NCI-H2107 (cell line): Measurements from ENCODE around the gene RPS17.
"Not testable (repeated sequence)": the region's sequence is repeated elsewhere in the genome, so short reads cannot be mapped to it uniquely, and the experiment has no call there.

Experiments
- DNase-seq: peaks from one replicate; lab custom pipeline; 2025; lab: John Stamatoyannopoulos, UW

The RPS17 gene

DNA sequence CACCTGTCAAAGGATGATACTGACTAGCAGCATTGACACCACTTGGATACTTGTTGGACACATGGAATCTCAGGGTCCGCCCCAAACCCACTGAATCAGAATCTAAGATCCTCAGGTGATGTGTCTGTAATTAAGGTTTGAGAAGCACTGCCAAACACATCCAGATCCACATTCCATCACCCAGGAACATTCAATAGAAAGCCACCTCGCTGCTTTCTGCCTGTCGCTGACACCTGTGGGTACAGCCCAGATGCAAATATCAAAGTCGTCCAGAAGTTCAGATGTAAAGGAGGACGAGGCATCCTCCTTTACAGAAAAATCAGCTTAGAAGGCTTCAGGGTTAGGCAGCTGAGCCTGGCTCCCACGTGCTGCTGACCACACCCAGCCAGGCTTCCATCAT is 5.2 kb upstream of the RPS17 start:
- DNase-seq, result no peak

DNA sequence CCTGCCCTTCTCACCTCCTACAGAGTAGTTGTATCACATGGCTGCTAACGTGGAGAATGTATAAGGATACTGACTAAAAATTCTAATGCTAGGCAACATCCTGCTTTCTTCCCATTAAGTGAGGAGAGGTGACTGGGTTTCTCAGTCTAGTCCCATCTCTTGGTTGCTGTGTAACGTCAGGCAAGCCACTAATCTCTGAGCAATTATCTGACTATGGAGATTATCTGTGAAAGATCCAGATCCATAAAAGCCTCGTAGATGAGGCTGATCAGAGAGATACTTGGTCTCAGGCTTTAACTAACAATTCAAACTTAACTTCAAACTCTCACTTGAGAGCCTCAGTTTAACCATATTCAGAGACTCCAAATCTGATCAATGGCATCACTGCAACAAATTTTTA is 4.7 kb upstream of the RPS17 start:
- no peak for DNase-seq

DNA sequence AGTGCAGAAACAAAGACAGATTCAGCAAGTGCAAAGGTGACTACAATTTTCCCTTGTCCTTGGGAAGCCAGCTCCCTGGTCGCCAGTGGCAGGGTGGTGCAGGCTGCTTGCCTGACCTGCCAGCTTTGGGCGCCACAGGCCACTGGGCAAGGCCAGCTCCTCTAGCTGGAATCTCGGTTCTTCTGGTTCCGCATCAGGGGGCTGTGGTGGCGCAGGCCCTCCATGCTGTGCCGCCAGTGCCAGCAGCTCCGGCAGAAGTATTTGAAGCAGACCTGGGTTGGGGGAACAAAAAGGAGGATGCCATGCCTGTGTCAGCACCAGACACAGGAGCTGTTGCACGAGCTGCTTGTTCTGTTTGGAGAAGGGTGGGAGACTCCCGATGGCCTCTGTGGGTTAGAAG is 4.2 kb upstream of the RPS17 start:
- no peak for DNase-seq

DNA sequence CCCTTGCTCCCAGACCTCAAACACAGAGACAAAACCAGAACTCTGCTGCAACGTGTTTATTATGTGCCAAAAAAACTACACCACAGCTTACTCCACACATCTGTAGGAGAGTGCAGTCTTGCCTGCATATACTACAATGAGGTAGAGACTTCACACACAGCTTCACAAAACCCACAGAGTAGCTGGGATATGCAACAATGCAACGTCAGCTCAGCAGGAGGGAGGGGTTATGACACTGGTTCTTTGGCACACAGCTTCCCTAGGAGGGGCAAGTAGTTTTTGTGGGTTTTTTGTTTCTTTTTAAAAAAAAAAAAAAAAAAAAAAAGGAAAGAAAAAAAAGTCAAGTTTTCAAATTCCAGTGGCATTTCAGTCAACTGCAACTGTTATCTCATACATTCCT is 2.9 kb upstream of the RPS17 start:
- no peak for DNase-seq

DNA sequence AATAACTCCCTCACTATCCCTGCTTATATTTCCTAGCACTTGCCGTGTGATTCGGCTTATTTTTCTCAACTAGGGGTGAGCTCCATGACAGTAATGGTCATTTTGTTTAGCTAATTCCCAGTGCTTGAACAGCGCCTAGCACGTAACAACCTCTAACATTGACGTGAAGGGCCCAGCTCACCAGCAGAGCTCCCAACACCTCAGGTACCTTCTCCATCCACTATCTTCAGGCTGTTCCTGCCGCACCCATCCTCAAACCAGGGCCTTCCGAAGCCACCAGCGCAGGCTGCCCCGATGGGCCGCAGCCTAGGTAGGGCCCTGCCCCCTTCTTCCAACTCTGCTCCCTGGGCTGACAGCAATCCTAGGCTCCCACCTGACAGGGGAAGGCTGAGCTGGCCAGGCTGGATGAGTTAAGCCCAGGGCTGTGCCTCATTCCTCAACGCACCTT is 751 bp upstream of the RPS17 start:
- no peak for DNase-seq

DNA sequence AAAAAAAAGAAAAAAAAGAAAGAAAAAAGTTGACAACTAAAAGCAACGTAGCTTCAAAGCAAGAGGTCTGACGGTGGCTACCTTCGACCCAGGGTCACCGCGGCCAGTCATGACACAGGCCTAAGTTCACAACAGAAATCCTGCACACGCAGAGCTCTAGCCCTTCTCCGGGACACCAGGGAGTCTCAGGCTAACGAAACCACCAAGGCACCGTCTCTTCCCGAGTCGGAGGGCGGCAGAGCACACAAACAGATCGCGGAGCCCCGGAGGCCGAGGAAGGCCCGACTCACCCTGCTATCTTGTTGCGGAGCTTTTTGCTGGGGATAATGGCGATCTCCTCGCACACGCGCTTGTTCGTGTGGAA is 584 bp downstream of the RPS17 start:
- no peak for DNase-seq

DNA sequence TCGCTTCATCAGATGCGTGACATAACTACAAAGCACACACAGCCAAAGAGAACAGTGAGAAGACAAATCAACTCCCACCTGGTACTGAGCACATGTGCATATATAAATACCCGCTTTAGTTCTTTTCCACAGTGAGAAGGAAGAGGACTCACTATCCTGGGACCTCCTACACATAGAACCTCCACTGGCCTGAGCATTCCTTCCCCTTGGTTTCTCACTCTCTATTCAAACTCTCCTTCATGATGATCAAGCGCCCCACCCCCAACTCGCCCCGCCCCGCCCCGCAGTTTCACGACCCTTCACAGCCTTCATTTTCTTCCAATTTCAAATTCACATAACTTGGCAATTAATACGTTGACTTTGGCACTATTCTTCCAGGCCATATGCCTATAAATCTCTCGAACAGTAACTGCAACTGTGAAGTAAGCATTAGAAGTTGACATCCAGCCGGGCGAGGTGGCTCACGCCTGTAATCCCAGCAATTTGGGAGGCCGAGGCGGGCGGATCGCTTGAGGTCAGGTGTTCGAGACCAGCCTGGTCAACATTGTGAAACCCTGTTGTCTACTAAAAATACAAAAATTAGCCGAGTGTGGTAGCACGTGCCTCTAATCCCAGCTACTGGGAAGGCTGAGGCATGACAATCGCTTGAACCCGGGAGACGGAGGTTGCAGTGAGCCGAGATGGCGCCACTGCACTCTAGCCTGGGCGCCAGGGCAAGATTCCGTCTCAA is 1.1 kb downstream of the RPS17 start:
- DNase-seq, result no peak

DNA sequence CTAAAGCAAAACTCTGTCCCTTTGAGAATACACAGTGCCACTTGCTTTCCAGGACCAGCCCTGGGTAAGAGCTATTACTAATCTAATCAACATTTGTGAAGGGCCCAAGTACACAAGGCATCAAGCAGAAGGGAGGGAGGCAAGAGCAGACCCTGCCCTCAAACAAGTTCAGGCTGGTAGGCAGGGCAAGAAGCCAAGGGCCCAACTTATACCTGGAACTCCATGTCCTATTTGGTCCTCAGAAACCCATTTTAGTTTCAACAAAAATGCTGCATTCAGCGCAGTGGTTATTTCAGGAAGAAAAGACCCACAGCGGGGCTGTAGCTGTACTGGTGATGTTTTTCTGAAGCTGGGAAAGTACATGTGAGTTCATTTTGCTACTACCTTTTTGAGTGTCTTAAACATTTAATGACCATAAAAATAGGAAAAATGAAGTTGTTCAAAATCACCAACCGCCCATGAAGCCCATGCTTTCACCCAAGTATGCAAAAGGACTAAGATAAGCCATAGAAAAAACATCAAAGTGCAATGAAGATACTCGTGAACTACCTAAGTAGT is 2.8 kb downstream of the RPS17 start:
- DNase-seq, result no peak

DNA sequence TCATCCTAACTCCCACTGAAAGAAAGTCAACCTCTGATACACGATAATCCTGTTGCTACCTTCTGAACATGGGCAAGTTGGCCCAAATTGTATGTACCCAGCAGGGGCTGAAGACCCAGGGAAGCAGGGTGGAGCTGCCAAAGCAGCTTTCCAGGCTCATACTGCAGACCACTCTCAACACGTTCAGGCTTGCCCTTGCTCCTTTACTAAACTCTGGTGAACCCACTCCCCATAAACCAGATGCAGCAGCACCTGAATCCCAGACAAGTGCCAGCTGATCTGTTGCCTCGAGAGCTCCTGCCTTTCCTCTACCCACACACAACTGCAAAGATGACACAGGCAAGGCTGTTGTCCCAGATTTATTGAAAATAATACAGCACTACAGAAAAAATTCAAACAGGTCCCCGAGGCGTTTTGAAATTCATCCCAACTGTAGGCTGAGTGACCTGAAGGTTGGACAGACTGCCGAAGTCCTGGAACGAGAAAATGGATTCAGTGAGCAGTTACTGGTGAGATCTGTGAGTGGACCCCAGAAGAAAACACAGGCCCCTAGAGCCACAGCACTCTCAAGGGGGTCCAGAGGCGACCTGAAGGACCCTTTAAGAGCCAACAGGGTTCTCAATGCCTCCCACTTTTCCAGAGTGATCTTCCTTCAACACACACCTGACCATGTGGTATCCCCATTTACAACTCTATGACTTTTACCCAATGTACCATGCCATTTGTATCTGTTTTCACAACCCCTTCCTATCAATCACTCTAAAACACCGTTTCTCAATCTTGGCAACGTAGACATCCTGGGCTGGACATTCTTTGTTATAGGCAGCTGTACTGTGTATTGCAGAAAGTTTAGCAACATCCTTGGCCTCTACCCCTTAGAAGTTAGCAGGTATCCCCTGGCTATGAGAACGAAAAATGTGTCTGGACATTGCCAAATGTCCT is 3.6 kb downstream of the RPS17 start:
- no peak for DNase-seq

DNA sequence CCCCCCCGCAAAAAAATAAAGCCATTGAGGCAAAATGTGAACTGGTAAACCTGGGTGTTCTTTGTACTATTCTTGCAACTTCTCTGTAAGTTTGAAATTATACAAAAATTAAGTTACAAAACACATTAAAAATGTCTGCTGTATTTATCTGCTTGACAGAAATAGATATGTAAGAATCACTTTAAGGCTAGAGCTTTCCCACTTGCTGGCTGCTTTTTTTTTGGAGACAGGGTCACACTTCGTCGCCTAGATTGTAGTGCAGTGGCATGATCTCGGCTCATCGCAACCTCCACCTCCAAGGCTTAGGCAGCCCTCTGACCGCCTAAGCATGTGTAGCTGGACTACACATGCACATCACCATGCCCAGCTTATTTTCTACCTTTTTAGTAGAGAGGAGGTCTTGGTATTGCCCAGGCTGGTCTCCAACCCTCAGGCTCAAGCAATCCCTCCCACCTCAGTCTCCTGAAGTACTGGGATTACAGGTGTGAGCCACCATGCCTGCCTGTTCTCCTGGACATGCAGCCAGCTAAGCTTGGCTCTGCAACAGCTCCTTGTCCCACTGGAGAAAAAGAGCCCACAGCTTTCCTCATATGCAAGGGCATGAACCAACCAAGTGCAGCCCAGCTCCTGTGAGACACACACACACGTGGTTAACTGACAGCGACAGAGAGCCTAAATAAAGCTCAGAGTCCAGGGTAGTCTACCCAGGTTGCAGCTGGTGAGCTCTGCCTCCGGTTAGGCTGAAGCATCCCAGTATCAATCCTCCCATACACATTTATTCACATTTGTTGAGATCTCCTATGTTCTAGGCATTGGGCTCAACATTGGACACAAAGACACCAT is 4.5 kb downstream of the RPS17 start:
- no peak for DNase-seq

DNA sequence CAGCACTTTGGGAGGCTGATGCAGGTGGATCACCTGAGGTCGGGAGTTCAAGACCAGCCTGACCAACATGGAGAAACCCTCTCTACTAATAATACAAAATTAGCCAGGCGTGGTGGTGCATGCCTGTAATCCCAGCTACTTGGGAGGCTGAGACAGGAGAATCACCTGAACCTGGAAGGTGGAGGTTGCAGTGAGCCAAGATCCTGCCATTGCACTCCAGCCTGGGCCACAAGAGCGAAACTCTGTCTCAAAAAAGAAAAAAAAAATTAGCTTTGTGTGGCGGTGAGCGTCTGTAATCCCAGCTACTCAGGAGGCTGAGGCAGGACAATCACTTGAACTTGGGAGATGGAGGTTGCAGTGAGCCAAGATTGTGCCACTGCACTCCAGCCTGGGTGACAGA is 5.1 kb downstream of the RPS17 start:
- not testable (repeated sequence) for DNase-seq

DNA sequence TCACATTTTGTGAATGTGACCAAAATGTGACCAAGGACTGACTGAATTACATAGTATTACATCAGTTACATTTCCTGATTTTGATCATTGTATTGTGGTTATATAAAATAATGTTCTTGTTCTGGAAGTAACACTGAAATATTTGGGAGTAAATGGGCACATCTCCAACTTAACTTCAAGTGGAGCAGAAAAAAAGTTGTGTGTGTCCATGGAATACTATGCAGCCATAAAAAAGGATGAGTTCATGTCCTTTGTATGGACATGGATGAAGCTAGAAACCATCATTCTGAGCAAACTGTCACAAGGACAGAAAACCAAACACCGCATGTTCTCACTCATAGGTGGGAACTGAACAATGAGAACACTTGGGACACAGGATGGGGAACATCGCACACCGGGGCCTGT is 5.8 kb downstream of the RPS17 start:
- DNase-seq, result not testable (repeated sequence)

DNA sequence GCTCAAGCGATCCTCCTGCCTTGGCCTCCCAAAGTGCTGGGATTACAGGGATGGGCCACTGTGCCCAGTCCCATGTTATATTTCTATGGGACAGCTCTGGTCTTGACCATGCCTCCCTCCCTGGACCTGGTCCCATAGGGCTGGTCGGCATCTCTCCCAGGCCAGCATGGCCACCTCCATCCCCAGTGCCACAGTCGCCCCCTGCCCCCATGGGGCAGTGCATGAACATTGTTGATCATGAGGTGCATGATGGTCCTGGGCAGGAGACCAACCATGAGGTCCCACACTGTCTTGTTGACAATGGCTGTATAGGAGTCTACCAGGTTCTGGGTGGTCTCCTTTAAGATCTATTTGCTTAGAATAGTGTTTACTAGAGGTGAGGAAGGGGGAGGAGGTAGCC is 6.5 kb downstream of the RPS17 start:
- no peak for DNase-seq

DNA sequence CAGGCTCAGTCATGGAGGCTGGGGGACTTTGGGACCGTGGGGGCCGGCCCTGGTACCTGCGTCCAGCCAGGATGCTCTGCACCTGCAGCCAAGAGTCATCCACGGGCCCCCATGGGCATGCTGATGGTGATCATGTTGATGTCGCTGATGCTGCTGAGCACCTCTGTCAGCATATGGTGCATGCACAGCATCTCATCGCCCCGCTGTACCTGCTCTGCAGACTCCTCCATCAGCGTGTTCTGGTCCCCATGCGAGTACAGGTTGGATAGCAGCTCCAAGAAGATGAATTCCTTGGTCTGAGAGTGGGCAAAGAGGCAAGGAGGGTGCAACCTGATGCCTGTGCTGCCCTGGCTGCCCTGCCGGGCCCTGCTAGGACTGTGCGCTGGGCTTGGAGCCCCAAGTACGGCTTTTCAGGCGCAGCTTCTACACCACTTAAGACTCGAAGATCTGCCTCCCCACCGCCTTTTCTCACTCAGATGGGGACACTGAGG is 7.2 kb downstream of the RPS17 start:
- DNase-seq, result no peak

DNA sequence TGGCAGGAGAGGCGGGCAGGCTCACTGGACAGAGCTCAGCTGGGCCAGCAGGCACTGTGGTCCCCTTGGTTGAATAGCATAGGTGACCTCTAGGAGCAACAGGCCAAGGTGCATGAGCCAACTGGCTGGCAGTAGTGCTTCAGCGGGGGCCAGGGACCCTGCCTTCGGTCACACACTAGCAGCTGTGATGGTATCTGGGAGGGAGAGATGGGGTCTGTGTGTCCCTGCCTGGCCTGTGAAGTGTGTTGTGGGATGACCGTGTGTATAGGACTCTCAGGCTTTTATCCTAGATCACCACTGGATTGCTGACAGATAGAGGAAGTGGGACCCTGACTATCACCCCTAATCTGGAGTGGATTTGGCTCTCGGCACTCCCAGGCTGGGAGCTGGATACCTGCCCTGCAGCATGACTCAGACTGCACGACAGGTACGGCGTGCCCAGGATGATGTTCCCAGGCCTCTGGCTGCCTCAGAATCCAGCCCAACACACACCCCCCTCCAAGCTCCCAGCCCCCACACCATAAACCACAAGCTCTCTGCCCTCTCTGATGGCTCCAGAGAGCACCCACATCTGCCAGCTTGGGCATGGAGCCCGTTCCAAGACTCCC is 7.8 kb downstream of the RPS17 start:
- no peak for DNase-seq

DNA sequence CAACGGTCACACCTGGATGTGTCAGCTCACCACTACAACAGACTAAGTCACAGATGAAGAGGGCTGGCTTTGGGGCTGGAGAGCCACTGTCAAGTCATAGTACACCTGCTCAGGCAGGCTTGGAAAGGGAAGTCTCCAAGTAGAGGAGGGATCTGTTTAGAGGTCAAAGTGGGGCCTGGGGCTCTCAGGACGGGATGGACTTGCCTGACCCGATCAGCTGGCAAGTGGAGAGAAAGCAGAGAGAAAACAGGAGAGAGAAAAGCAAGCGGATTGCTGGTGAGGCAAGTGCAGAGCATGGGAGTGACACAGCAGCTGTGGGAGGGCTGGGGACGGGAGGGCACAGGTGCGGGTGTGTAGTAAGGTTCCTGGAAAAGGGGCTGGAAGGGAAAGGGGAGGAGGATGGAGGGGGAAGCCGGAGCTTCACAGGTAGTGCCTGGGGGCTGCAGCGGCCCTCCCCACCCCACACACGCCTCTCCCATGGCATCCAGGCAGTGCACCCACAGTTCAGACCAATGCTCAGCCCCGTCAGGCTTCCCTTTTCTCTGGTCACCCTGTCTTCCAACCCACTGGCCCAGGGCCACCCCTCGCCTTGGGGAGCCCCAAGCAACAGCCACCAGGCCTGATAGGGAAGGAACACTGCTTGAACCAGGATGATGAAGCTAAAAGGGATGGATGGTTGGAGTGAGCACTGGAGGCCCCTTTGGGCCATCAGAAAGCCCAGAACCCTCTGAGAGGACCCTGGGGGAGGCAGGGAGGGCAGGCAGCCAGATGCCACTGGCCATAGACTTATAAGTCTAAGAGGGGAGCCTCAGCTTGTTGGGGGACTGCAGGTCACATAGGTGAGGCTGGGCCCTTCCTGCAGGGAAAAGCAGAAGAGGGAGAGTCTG is 8.5 kb downstream of the RPS17 start:
- no peak for DNase-seq

DNA sequence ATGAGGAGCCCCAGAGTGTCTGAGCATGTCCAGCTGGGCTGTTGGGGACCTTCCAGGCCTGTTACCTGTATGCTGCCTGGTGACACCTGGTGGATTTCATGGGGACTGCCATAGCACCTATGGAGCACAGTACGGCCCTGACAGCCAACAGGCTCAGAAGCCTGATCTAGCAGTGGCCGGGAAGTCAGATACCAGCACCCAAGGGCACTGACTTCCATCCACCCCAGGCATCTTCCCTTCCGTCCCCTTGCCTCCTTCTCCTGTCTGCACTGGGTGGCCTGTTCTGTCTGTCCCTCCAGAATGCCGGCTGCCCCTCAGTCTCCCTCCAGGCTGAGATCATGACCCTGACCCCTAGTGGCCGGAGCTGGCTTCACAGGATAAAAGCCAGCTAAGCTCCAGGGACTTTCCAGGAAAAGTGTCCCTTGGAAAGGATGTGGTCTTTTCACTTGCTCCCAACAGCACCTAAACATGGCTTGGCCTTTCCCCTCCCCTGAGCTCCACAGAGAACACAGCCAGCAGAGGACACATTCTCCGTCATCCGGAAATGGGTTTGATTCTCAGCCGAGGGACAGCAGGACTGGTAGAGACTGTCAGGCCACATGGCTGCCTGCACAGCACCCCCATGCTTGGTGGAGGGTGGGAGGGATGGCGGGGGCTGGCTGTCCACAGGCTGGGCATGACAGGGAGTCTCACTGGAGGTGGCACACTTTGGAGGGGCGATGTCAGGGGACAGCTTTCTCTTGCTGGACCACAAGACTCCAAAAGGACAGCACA is 9.5 kb downstream of the RPS17 start:
- DNase-seq, result no peak

DNA sequence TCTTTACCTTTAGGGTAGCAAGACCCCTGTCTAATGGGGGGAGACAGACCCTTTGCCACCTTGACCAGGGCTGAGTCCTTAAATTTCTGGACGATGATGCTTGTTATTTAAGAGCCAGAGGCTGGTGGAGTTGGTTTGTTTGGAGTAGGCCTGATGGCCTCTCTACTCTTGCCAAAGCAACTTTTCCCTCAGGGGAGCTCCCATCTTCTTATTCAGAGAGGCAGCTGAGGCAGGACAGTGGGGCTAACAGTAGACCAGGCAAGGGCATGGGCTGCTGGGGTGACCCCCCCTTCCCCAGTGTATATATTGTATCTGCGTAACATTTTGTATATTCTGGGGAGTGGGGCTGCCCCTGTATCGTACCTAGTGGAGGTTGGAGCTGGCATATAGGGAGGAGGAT is 10.3 kb downstream of the RPS17 start:
- DNase-seq, result no peak

DNA sequence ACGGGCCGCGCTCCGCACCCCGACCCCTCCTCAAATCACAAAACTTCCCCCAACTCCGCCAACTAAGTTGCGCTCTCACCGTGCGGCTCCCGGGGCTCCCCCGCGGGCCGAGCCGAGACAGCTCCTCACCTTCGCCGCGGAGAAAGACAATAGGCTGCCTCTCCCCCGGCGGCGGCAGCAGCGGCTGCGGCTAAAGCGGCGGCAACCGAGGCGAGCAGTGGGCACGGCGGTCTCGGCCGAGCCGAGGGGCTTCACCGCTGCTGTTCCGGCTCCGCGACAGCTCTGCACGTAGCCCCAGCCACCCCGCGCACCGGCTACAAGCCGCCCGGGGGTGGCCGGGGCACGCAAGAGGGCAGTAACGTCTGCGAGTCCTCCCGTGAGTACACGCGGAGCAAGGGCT is 26.7 kb downstream of the RPS17 start:
- DNase-seq, result not testable (repeated sequence)

DNA sequence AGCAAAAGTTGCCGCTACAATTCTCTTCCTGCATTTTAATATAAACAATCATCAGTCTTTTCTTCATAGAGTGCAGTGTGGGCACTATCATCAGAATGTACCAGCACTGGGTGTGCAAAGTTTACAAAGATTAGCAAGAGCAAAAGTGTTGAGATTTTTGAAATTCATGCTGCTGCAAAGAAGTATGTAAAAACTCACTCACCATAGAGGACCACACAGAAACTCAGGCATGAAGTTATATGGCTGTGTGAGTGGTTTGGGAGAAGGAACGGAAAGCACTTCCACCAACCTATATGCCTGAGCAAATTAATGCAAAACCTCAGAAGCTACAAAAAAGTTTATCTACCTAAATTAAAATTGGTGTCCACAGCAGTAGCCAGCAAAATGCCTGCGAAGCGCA is 32.6 kb downstream of the RPS17 start:
- DNase-seq, result not testable (repeated sequence)
